Nephron progenitor cell (in vitro differentiated cells): Measurements from ENCODE around the gene PDGFRB.

Experiments
- DNase-seq: peaks from one replicate; pipeline ENCODE4 v3.0.0; 2021
- H3K27ac Mint-ChIP-seq: 2 replicates; pipeline ENCODE4 v1.8.0; 2021; ENCODE audit warnings: mild to moderate bottlenecking, moderate library complexity, mixed read lengths
- H3K27me3 Mint-ChIP-seq: 2 replicates; pipeline ENCODE4 v1.8.0; 2021; ENCODE audit warnings: mild to moderate bottlenecking, low read depth, mixed read lengths; ENCODE audit not compliant: poor library complexity
- H3K36me3 Mint-ChIP-seq: 2 replicates; pipeline ENCODE4 v1.8.0; 2021; ENCODE audit warnings: low read depth, mixed read lengths
- H3K4me1 Mint-ChIP-seq: 2 replicates; pipeline ENCODE4 v1.8.0; 2021; ENCODE audit warnings: mixed read lengths
- H3K4me3 Mint-ChIP-seq: 2 replicates; pipeline ENCODE4 v1.8.0; 2021; ENCODE audit warnings: mild to moderate bottlenecking, moderate library complexity, mixed read lengths
- H3K9me3 Mint-ChIP-seq: 2 replicates; pipeline ENCODE4 v1.8.0; 2021; ENCODE audit warnings: mild to moderate bottlenecking, moderate library complexity, mixed read lengths
- TF ChIP-seq, protein P1 (sequence below): fragments of 200-600 bp; sonication (generic); IDR thresholded peaks from 2 replicates; pipeline ENCODE4 v1.5.0; 2021; ENCODE audit warnings: antibody characterized with exemption

The PDGFRB gene

GRCh38 chr5:150172145-150172544 is 16.5 kb upstream of the PDGFRB start:
- TF ChIP-seq, protein P1, sequence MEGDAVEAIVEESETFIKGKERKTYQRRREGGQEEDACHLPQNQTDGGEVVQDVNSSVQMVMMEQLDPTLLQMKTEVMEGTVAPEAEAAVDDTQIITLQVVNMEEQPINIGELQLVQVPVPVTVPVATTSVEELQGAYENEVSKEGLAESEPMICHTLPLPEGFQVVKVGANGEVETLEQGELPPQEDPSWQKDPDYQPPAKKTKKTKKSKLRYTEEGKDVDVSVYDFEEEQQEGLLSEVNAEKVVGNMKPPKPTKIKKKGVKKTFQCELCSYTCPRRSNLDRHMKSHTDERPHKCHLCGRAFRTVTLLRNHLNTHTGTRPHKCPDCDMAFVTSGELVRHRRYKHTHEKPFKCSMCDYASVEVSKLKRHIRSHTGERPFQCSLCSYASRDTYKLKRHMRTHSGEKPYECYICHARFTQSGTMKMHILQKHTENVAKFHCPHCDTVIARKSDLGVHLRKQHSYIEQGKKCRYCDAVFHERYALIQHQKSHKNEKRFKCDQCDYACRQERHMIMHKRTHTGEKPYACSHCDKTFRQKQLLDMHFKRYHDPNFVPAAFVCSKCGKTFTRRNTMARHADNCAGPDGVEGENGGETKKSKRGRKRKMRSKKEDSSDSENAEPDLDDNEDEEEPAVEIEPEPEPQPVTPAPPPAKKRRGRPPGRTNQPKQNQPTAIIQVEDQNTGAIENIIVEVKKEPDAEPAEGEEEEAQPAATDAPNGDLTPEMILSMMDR = no peak
- Mint-ChIP-seq H3K4me3 (no peak overlapping the region), H3K4me1 (peaks cover 74% of the 10 kb centered on the region), H3K36me3 (no peaks in the 10 kb centered on the region), H3K27ac (no peak overlapping the region), H3K27me3 (peaks cover 5% of the 10 kb centered on the region), H3K9me3 (no peaks in the 10 kb centered on the region)
- no peak for DNase-seq

- DNase-seq = no peak
- Mint-ChIP-seq H3K27ac (no peak overlapping the region), H3K9me3 (no peaks in the 10 kb centered on the region), H3K4me3 (peak overlapping the region; percentile 7), H3K36me3 (no peaks in the 10 kb centered on the region), H3K4me1 (peaks cover 69% of the 10 kb centered on the region), H3K27me3 (peaks cover 5% of the 10 kb centered on the region)
- TF ChIP-seq, protein P1 = no peak
Observed at GRCh38 chr5:150168864-150169263, 13.2 kb upstream of the PDGFRB start.

- TF ChIP-seq, protein P1 = peak; percentile 41
- peak overlapping the region; percentile 78 for H3K4me3 Mint-ChIP-seq
Observed at GRCh38 chr5:150167908-150168307, 12.3 kb upstream of the PDGFRB start.

GRCh38 chr5:150167512-150167850 is 11.8 kb upstream of the PDGFRB start:
- TF ChIP-seq, protein P1 = no peak
- Mint-ChIP-seq H3K27me3 (peaks cover 3% of the 10 kb centered on the region), H3K4me1 (peaks cover 69% of the 10 kb centered on the region), H3K9me3 (no peaks in the 10 kb centered on the region), H3K4me3 (peak overlapping the region; percentile 78), H3K27ac (peak overlapping the region; percentile 87), H3K36me3 (no peaks in the 10 kb centered on the region)
- DNase-seq = no peak

More at GRCh38 chr5:150167908-150168307, 12.3 kb upstream of the PDGFRB start:
- no peak overlapping the region for H3K27ac Mint-ChIP-seq
- H3K27me3 Mint-ChIP-seq = peaks cover 3% of the 10 kb centered on the region
- H3K9me3 Mint-ChIP-seq = no peaks in the 10 kb centered on the region
- no peak for DNase-seq
- peaks cover 69% of the 10 kb centered on the region for H3K4me1 Mint-ChIP-seq
- H3K36me3 Mint-ChIP-seq = no peaks in the 10 kb centered on the region

DNA sequence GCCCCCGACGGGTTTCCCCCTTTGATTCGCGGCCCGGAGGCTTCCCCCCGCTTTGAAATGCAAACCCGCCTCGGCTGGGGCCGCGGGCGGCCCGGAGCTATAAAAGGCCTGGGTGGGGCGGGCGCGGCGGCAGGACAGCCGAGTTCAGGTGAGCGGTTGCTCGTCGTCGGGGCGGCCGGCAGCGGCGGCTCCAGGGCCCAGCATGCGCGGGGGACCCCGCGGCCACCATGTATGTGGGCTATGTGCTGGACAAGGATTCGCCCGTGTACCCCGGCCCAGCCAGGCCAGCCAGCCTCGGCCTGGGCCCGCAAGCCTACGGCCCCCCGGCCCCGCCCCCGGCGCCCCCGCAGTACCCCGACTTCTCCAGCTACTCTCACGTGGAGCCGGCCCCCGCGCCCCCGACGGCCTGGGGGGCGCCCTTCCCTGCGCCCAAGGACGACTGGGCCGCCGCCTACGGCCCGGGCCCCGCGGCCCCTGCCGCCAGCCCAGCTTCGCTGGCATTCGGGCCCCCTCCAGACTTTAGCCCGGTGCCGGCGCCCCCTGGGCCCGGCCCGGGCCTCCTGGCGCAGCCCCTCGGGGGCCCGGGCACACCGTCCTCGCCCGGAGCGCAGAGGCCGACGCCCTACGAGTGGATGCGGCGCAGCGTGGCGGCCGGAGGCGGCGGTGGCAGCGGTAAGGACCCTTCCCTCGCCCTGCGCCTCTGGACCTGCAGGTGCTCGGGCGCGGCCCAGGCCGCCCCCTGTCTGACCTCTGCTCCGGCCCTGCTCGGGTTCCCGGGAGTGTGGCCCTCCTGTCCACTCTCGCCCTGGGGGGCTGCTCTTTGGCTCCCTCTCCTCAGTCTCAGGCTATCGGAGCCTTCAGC is 11.2 kb upstream of the PDGFRB start, which contains the start of gene CDX1:
Gene CDX1, plus strand, starts transcription at position 129 of the 862 bp plus-strand sequence. Its CDS starts 99 bp downstream, at position 228.
- no peaks in the 10 kb centered on the region for H3K36me3 Mint-ChIP-seq

More for the DNA sequence above, 11.2 kb upstream of the PDGFRB start, which contains the start of gene CDX1:
- Mint-ChIP-seq H3K9me3 (no peaks in the 10 kb centered on the region), H3K4me1 (peaks cover 69% of the 10 kb centered on the region), H3K27me3 (peaks cover 3% of the 10 kb centered on the region), H3K4me3 (peak within 1 kb of the TSS; percentile 78), H3K27ac (peak within 1 kb of the TSS; percentile 94)
- peak; percentile 54 for DNase-seq
- TF ChIP-seq, protein P1 = no peak
